Caco-2 (cell line): ENCODE results near the gene FOXP1. TPM values are rescaled to one million over a fixed set of nuclear protein-coding genes. Genes with fewer than 3 reads are reported as not detected.

Source experiments
- BruUV-seq: library from RNA; stranded (reverse); fragments of 400-500 nt; replicated peaks from 2 replicates; lab custom pipeline; 2021; lab: Mats Ljungman, UMichigan
- CTCF ChIA-PET: fragments of 300-600 bp; sonication (Branson Sonifier 250); formaldehyde crosslinking; loops from one replicate; lab custom pipeline; 2022; ENCODE audit warnings: antibody characterized with exemption; lab: Charles Lee
- POLR2A ChIA-PET: fragments of 300-600 bp; sonication (Branson Sonifier 250); formaldehyde crosslinking; loops from one replicate; lab custom pipeline; 2022; ENCODE audit warnings: antibody characterized with exemption; lab: Charles Lee
- DNase-seq, 2 experiments: peaks; one replicate each; pipeline versions ENCODE4 v3.0.0 to v3.0.0-alpha.2; 2020 to 2022
- H3K27me3 ChIP-seq: replicated peaks from 2 replicates; pipeline ENCODE4 v1.6.0; 2011; ENCODE audit warnings: low read length; ENCODE audit not compliant: control insufficient read depth, insufficient read depth
- H3K36me3 ChIP-seq: 2 replicates; pipeline ENCODE4 v1.5.1; 2011; ENCODE audit warnings: low read length; ENCODE audit not compliant: control insufficient read depth, insufficient read depth
- H3K4me1 ChIP-seq: fragments of 250-450 bp; sonication (Bioruptor Pico); 2 replicates; pipeline ENCODE4 v1.5.1; 2020; ENCODE audit warnings: mild to moderate bottlenecking
- H3K4me3 ChIP-seq: 2 replicates; pipeline ENCODE4 v1.5.1; 2011; ENCODE audit warnings: low read depth, mild to moderate bottlenecking, control low read depth, low read length
- H3K9me3 ChIP-seq: fragments of 250-450 bp; sonication (Bioruptor Pico); 2 replicates; pipeline ENCODE4 v1.5.1; 2020; ENCODE audit warnings: mild to moderate bottlenecking, moderate library complexity
- H3K27ac Mint-ChIP-seq: one replicate; pipeline ENCODE4 v1.8.0; 2022; ENCODE audit warnings: mixed read lengths; ENCODE audit not compliant: unreplicated experiment
- H3K27me3 Mint-ChIP-seq: one replicate; pipeline ENCODE4 v1.8.0; 2022; ENCODE audit warnings: mixed read lengths; ENCODE audit not compliant: insufficient read depth, unreplicated experiment
- H3K36me3 Mint-ChIP-seq: one replicate; pipeline ENCODE4 v1.8.0; 2022; ENCODE audit warnings: mild to moderate bottlenecking, mixed read lengths; ENCODE audit not compliant: insufficient read depth, unreplicated experiment
- H3K4me1 Mint-ChIP-seq: one replicate; pipeline ENCODE4 v1.8.0; 2022; ENCODE audit warnings: low read depth, mixed read lengths; ENCODE audit not compliant: unreplicated experiment
- H3K4me3 Mint-ChIP-seq: one replicate; pipeline ENCODE4 v1.8.0; 2022; ENCODE audit warnings: mild to moderate bottlenecking, moderate library complexity, mixed read lengths; ENCODE audit not compliant: unreplicated experiment
- H3K9me3 Mint-ChIP-seq: one replicate; pipeline ENCODE4 v1.8.0; 2022; ENCODE audit warnings: mixed read lengths; ENCODE audit not compliant: unreplicated experiment
- CTCF ChIP-seq, 2 experiments: fragments of 200-600 bp in 1 of 2; IDR thresholded peaks; 1 replicate in 1 of 2; 2 replicates in 1 of 2; pipeline versions ENCODE4 v1.5.1 to v1.8.0; 2011 to 2022; ENCODE audit warnings: antibody characterized with exemption in 1 of 2, control low read depth in 1 of 2, inconsistent platforms in 1 of 2, low read depth in 1 of 2, low read length in 1 of 2, mild to moderate bottlenecking in 1 of 2, moderate library complexity in 1 of 2; ENCODE audit not compliant: insufficient read depth in 1 of 2, severe bottlenecking in 1 of 2, unreplicated experiment in 1 of 2
- intact Hi-C: fragments of 100-400 bp; cut with micrococcal nuclease; formaldehyde crosslinking; loops from one replicate; pipeline ENCODE4 v1.10.0; 2022; ENCODE audit not compliant: unreplicated experiment
- total RNA-seq: library from RNA; stranded (reverse); gene quantifications from 2 replicates; pipeline ENCODE4 v1.2.3, GENCODE V29; 2022

The FOXP1 gene
- total RNA-seq, 1 experiment from 2014 or later = 131 TPM

- intact Hi-C loops = no loop called here
- Mint-ChIP-seq H3K4me3 (no peak overlapping the region), H3K4me1 (peaks cover 41% of the 10 kb centered on the region), H3K36me3 (peaks cover 16% of the 10 kb centered on the region), H3K27ac (no peak overlapping the region), H3K27me3 (no peaks in the 10 kb centered on the region), H3K9me3 (no peaks in the 10 kb centered on the region)
- no peak for DNase-seq
- no peak for TF ChIP-seq CTCF (IDR thresholded peaks at IDR 0.05; ENCODE audit: insufficient read depth in 1 of 2, low read depth in 1 of 2, low read length in 1 of 2, severe bottlenecking in 1 of 2, unreplicated experiment in 1 of 2)
- ChIA-PET CTCF (no interaction called here), POLR2A (no interaction called here)
- Histone ChIP-seq H3K36me3 (no peaks in the 10 kb centered on the region; the same call in 1 of the 2 replicates), H3K27me3 (no peaks in the 10 kb centered on the region), H3K9me3 (no peaks in the 10 kb centered on the region), H3K4me1 (peaks cover 49% of the 10 kb centered on the region), H3K4me3 (no peak overlapping the region)
- no TSS peak for BruUV-seq
Measured at GRCh38 chr3:71262364-71263265, 320.9 kb downstream of the FOXP1 start.

GRCh38 chr3:71260782-71261181 is 322.7 kb downstream of the FOXP1 start:
- BruUV-seq = no TSS peak
- Histone ChIP-seq H3K9me3 (no peaks in the 10 kb centered on the region), H3K4me3 (no peak overlapping the region), H3K4me1 (peaks cover 66% of the 10 kb centered on the region), H3K36me3 (no peaks in the 10 kb centered on the region; the same call in 1 of the 2 replicates), H3K27me3 (no peaks in the 10 kb centered on the region)
- no peak overlapping the region for H3K4me3 Mint-ChIP-seq
- H3K27me3 Mint-ChIP-seq = no peaks in the 10 kb centered on the region
- no peaks in the 10 kb centered on the region for H3K9me3 Mint-ChIP-seq
- no peak for DNase-seq
- H3K36me3 Mint-ChIP-seq = peaks cover 13% of the 10 kb centered on the region
- CTCF ChIA-PET = no interaction called here
- TF ChIP-seq CTCF (IDR thresholded peaks at IDR 0.05; ENCODE audit: insufficient read depth in 1 of 2, low read depth in 1 of 2, low read length in 1 of 2, severe bottlenecking in 1 of 2, unreplicated experiment in 1 of 2) = no peak
- intact Hi-C loops = no loop called here
- no peak overlapping the region for H3K27ac Mint-ChIP-seq
- POLR2A ChIA-PET = no interaction called here
- H3K4me1 Mint-ChIP-seq = peaks cover 40% of the 10 kb centered on the region

GRCh38 chr3:71258526-71258925 is 325.0 kb downstream of the FOXP1 start:
- BruUV-seq = no TSS peak
- TF ChIP-seq CTCF (IDR thresholded peaks at IDR 0.05; ENCODE audit: insufficient read depth in 1 of 2, low read depth in 1 of 2, low read length in 1 of 2, severe bottlenecking in 1 of 2, unreplicated experiment in 1 of 2) = no peak
- Mint-ChIP-seq H3K27ac (peak overlapping the region; percentile 77), H3K4me1 (peaks cover 34% of the 10 kb centered on the region), H3K9me3 (no peaks in the 10 kb centered on the region), H3K4me3 (peak overlapping the region; percentile 13), H3K27me3 (no peaks in the 10 kb centered on the region), H3K36me3 (peaks cover 18% of the 10 kb centered on the region)
- Histone ChIP-seq H3K4me3 (no peak overlapping the region), H3K9me3 (no peaks in the 10 kb centered on the region), H3K36me3 (no peaks in the 10 kb centered on the region; the same call in 1 of the 2 replicates), H3K4me1 (peaks cover 65% of the 10 kb centered on the region), H3K27me3 (no peaks in the 10 kb centered on the region)
- POLR2A ChIA-PET = interaction anchor here (0.7 to 0.9 kb wide), 2 partner anchors 11 to 50 kb away, joined by 3 read pairs; no protein-coding TSS in a partner anchor
- peak; percentile 69 to 73 for DNase-seq
- CTCF ChIA-PET = interaction anchor here (0.6 to 1.3 kb wide), 3 partner anchors 11 to 79 kb away, joined by 3 to 7 read pairs (median 5); no protein-coding TSS in a partner anchor
- intact Hi-C loops = loop anchor here (1.0 to 10.0 kb wide), 5 partner anchors 13 to 256 kb away; no protein-coding TSS in a partner anchor
